ENCODE measurements around the gene TPCN1. TPM values are rescaled to one million over a fixed set of nuclear protein-coding genes. Genes with fewer than 3 reads are reported as not detected.

The TPCN1 gene
- polyA plus RNA-seq, 1 experiment: 10.9 TPM

DNA sequence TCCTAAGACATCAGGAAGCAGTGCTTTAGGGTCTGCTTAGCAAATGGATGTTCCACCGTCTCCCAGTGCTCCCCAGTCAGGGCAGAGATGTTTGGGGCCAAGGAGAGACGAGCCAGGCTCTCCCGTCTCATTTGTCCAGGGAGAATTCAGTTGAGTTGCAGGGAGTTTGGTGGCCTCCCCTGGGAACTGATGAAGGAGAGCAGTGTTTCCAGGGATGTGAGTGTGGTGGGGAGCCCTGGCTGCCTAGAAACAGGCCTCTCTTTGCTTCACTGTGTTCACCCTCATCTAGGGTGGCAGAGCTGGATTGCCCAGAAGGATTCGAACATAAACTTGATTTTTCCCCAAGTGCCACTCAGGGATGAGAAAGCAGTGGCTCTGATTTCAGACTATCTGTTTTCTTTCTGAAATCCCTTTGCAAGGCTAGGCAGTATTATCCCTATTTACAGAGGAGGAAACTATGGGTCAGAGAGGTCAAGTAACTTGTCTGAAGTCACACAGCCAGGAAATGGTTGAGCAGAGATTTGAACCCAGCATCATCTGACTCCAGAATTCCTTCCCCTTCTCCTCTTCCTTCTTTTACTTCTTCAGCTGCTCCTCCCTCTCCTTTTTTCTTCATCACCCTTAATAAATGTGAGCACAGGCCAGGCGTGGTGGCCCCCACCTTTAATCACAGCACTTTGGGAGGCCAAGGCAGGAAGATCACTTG, 6.6 kb downstream of the TPCN1 start:
- TF ChIP-seq, protein P1, sequence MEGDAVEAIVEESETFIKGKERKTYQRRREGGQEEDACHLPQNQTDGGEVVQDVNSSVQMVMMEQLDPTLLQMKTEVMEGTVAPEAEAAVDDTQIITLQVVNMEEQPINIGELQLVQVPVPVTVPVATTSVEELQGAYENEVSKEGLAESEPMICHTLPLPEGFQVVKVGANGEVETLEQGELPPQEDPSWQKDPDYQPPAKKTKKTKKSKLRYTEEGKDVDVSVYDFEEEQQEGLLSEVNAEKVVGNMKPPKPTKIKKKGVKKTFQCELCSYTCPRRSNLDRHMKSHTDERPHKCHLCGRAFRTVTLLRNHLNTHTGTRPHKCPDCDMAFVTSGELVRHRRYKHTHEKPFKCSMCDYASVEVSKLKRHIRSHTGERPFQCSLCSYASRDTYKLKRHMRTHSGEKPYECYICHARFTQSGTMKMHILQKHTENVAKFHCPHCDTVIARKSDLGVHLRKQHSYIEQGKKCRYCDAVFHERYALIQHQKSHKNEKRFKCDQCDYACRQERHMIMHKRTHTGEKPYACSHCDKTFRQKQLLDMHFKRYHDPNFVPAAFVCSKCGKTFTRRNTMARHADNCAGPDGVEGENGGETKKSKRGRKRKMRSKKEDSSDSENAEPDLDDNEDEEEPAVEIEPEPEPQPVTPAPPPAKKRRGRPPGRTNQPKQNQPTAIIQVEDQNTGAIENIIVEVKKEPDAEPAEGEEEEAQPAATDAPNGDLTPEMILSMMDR (IDR thresholded peaks at IDR 0.05; ENCODE audit: low read depth, low read length): no peak
- no peak for DNase-seq (ENCODE audit: low read depth, low spot score)
- Histone ChIP-seq H3K4me3 (ENCODE audit: low read depth, low read length) (no peak overlapping the region), H3K27me3 (ENCODE audit: control insufficient read depth, insufficient read depth, low read length) (no peaks in the 10 kb centered on the region), H3K27ac (ENCODE audit: low read depth, low read length) (no peak overlapping the region), H3K9me3 (ENCODE audit: control insufficient read depth, insufficient read depth, low read length) (peaks cover 6% of the 10 kb centered on the region)
- POLR2A ChIA-PET: interaction anchor here (0.6 kb wide), 1 partner anchor 648 kb away, joined by 3 read pairs; no protein-coding TSS in a partner anchor
- CTCF ChIA-PET: no interaction called here

DNA sequence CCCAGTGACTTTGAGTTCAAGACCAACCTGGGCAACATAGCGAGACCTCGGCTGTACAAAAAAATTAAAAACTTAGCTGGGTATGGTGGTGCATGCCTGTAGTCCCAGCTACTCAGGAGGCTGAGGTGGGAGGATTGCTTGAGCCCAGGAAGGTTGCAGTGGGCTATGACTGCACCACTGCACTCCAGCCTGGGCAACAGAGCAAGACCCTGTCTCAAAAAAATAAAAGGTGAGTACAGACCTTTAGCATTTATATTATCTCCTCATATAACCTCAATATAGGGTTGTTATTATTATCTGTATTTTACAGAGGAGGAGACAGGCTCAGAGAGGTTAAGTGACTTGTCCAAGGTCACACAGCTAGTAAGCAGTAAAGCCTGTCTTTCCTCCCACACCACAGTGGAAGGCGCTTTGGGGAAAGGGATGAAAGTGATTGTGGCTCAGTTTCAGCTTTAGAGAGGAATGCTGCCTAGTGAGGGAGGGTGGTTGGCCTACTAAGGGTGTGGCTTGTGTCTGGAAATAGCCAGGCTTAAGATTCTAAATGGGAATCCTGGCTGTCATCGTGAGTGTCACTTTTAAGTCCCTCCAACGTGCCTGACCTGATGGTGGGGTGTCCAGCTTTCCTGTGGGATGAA, 7.2 kb downstream of the TPCN1 start:
- CTCF ChIA-PET: no interaction called here
- TF ChIP-seq, protein P1 (IDR thresholded peaks at IDR 0.05; ENCODE audit: low read depth, low read length): no peak
- peaks cover 6% of the 10 kb centered on the region for H3K9me3 ChIP-seq (ENCODE audit: control insufficient read depth, insufficient read depth, low read length)
- H3K27me3 ChIP-seq (ENCODE audit: control insufficient read depth, insufficient read depth, low read length): no peaks in the 10 kb centered on the region
- POLR2A ChIA-PET: interaction anchor here (0.6 kb wide), 1 partner anchor 647 kb away, joined by 3 read pairs; no protein-coding TSS in a partner anchor
- H3K4me3 ChIP-seq (ENCODE audit: low read depth, low read length): no peak overlapping the region
- H3K27ac ChIP-seq (ENCODE audit: low read depth, low read length): no peak overlapping the region
- no peak for DNase-seq (ENCODE audit: low read depth, low spot score)

DNA sequence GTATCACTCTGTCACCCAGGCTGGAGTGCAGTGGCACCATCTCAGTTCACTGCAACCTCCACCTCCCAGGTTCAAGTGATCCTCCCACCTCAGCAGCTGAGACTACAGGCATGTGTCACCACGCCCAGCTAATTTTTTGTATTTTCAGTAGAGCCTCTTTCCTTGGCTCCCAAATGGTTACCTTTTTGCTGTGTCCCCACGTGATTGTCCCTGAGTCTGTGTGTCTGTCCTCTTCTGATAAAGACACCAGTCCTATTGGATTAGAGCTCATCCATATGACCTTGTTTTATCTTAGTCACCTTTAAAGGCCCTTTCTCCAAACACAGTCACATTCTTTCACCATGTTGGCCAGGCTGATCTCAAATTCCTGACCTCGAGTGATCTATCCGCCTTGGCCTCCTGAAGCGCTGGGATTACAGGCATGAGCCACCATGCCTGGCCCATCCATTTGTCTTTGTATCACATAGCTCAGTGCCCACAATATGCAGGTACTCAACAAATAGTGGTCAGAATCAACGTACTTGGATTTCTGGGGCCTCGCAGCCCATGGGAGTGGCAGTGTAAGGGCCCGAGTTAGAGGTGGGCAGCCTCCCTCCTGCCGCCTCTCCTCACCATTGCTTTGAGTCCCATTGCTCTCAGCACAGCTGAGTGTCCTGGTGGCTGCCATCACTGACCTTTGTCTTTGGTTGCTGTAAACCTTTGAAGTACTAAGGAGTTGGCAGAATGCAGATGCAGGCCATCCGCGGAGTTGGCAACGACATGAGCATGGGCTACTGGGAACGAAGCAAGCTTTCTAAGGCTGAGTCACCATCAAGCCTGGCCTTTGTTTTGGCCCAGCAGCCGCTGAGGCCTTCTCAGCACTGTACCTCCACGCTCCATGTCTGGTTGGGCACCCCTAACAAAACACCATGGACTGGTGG, 9.3 kb downstream of the TPCN1 start:
- H3K27me3 ChIP-seq (ENCODE audit: control insufficient read depth, insufficient read depth, low read length): no peaks in the 10 kb centered on the region
- H3K27ac ChIP-seq (ENCODE audit: low read depth, low read length): no peak overlapping the region
- no peak overlapping the region for H3K4me3 ChIP-seq (ENCODE audit: low read depth, low read length)
- CTCF ChIA-PET: interaction anchor here (0.6 kb wide), 1 partner anchor 9 kb away, joined by 5 read pairs; no protein-coding TSS in a partner anchor
- TF ChIP-seq, protein P1 (IDR thresholded peaks at IDR 0.05; ENCODE audit: low read depth, low read length): no peak
- POLR2A ChIA-PET: no interaction called here
- peaks cover 6% of the 10 kb centered on the region for H3K9me3 ChIP-seq (ENCODE audit: control insufficient read depth, insufficient read depth, low read length)
- DNase-seq (ENCODE audit: low read depth, low spot score): no peak

- Histone ChIP-seq H3K9me3 (ENCODE audit: control insufficient read depth, insufficient read depth, low read length) (peaks cover 6% of the 10 kb centered on the region), H3K27ac (ENCODE audit: low read depth, low read length) (peak overlapping the region; percentile 11), H3K27me3 (ENCODE audit: control insufficient read depth, insufficient read depth, low read length) (no peaks in the 10 kb centered on the region), H3K4me3 (ENCODE audit: low read depth, low read length) (no peak overlapping the region)
- ChIA-PET POLR2A (interaction anchor here (0.6 kb wide), 1 partner anchor 8 kb away, joined by 6 read pairs; no protein-coding TSS in a partner anchor), CTCF (interaction anchor here (0.6 kb wide), 1 partner anchor 10 kb away, joined by 5 read pairs; no protein-coding TSS in a partner anchor)
- no peak for DNase-seq (ENCODE audit: low read depth, low spot score)
- TF ChIP-seq, protein P1 (IDR thresholded peaks at IDR 0.05; ENCODE audit: low read depth, low read length): no peak
These were observed 10.2 kb downstream of the TPCN1 start for GRCh38 chr12:113231235-113232088.

All from AG04450 (cell line).